GF-D8 (cell line): ENCODE measurements around the gene PRSS16.
"Not testable (repeated sequence)": the region's sequence is repeated elsewhere in the genome, so short reads cannot be mapped to it uniquely, and the experiment has no call there.

Source experiments
- DNase-seq: peaks from one replicate; lab custom pipeline; 2025; lab: John Stamatoyannopoulos, UW

The PRSS16 gene

GRCh38 chr6:27248783-27249182 is 1.3 kb downstream of the PRSS16 start:
- no peak for DNase-seq

GRCh38 chr6:27250277-27251111 is 3.0 kb downstream of the PRSS16 start:
- no peak for DNase-seq

DNA sequence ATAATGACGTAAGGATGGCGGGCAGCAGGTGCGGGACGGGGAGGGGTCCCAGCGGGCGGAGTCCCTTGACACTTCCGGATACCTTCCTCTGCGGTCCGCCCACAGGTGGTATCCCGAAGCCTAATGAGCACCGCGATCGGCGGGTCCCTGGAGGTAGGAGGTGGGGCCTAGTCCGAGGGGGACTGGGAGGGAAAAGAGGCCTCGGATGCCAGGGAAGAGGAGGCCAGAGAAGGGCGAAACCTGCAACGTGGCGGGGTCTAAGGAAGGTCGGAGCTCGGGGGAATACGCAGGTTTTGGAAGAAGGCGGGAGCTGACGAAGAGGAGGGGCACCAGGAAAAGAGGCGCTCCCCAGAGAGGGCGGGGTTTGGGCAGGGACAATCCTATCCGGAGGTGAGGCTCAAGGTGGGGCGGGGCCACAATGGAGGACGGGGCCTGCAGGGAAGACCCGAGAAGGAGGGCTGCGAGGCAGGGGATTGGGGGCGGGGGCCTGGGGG is 3.7 kb downstream of the PRSS16 start:
- no peak for DNase-seq

DNA sequence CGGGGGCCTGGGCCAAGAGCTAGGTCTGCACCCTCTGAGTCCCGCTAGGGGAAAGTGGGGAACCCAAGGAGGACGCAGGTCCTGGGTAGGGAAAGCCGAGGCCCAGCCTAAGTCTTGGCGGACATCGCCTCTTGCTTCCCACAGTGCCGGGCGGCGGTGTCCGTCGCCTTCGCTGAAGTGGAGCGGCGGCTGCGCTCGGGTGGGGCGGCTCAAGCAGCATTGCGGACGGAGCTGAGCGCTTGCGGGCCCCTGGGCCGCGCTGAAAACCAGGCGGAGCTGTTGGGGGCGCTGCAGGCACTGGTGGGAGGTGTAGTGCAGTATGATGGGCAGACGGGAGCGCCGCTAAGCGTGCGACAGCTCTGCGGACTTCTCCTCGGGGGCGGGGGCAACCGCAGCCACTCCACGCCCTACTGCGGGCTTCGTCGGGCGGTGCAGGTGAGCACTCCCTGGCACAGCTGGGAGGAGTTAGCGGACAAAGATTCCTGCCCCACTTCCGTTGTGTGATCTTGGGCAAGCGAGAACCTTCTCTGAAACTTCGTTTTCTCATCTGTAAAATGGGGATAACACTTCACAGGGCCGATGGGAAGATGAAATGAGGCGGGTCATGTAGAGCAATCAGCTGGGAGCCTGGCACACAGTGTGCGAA is 4.2 kb downstream of the PRSS16 start:
- DNase-seq = no peak

- no peak for DNase-seq
Observed at GRCh38 chr6:27254566-27254965, 7.1 kb downstream of the PRSS16 start.

DNA sequence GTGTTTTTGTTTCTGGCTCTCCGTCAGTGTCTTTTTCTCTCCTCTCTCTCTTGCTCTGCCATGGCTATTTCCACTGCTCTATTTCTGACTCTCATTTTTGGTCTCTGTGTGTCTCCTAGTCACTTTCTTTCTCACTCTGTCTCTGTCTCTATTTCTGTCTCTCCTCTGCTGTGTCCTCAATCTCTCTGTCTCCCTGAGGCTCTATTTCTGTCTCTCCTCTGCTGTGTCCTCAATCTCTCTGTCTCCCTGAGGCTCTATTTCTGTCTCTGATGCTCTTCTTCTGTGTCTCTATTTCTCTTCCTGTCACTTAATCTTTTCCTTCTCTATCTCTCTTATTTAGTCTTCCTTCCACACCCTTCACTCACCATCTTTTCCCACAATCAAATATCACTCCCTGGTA is 8.4 kb downstream of the PRSS16 start:
- no peak for DNase-seq

DNA sequence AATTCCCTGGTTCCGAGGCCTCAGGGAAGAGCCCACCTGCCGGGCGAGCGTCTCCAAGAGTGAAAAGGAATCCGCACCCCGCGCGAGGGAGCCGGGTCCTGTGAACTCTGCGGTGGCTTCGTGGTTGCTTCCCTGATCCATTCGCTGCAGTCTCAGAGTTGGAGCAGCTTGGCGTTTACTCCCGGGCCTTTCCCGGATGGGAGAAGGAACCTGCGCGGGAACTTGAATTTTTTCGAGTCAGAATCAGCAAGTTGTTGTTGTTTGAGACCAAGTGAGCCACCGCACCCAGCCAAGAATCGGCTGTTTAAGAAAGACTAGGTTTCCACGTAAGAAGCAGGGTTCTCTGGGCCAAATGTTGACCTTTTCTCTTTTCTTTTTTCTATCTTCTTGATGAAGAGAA is 12.9 kb downstream of the PRSS16 start:
- DNase-seq = no peak

- no peak for DNase-seq
Observed at GRCh38 chr6:27260836-27261375, 13.4 kb downstream of the PRSS16 start.

GRCh38 chr6:27263886-27264285 is 16.4 kb downstream of the PRSS16 start:
- DNase-seq = no peak

- not testable (repeated sequence) for DNase-seq
Observed at GRCh38 chr6:27267003-27267402, 19.5 kb downstream of the PRSS16 start.

DNA sequence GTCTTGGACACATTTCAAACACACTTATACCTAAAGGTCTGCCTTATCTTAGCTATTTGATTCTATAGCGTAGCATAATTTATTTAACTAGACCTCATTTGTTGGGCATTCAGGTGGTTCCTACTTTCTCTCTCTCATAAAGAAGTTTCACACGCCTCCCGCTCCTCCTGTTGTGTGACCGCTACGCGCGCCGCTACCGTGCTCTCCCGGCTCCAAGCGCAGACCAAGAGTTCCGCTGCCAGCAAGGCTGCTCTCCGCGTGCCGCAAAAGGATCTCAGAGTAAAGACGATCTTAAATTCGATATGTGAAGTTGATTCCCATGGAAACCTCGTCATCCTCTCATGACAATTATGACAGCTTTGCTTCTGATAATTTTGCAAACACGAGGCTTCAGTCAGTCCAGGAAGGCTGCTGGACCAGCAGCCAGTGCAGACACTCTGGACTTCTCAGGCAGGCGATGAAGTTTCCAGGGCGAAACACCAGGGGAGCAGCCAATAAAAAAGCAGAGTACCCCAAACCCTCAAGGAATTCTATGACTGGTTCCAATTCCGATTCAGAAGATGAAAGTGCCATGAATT is 20.4 kb downstream of the PRSS16 start:
- DNase-seq = no peak

DNA sequence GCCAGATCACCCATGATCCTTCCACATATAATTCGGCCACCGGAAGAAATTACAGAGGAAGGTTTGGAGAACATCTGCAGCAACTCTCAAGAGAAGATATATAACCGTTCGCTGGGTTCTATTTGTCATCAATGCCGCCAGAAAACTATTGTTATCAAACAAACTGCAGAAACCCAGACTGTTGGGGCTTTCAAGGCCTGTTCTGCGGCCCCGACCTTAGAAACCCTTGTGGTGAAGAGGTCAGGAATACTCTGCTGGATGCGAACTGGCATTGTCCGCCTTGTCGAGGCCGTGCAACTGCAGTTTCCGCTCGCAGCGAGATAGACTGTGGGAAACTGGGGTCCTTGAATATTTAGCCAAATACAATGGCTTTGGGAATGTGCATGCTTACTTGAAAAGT is 21.3 kb downstream of the PRSS16 start:
- no peak for DNase-seq

- DNase-seq = no peak
Observed at GRCh38 chr6:27273783-27274182, 26.3 kb downstream of the PRSS16 start.

GRCh38 chr6:27275025-27275956 is 27.8 kb downstream of the PRSS16 start:
- DNase-seq = no peak

GRCh38 chr6:27279513-27280063 is 32.1 kb downstream of the PRSS16 start:
- DNase-seq = no peak

DNA sequence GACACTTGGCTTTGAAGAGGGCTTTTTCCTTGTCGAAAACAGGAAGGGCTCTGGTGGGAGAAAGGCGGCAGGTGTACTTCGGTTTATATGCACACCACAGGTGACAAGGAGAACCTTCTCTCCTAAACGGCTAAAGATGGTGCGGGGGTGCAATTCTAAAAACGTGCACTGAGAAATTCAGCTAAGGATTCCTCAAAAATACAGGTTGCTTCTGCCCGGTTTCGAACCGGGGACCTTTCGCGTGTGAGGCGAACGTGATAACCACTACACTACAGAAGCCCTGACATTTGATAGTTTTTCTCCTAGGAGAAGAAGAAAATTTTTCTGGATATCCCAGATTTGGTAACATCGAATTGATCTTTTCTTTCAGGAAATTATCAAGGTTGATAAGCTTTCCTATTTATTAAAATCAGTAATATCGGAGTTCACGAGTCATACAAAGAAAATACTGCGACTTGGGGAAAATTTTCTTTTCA is 32.6 kb downstream of the PRSS16 start:
- DNase-seq = no peak

DNA sequence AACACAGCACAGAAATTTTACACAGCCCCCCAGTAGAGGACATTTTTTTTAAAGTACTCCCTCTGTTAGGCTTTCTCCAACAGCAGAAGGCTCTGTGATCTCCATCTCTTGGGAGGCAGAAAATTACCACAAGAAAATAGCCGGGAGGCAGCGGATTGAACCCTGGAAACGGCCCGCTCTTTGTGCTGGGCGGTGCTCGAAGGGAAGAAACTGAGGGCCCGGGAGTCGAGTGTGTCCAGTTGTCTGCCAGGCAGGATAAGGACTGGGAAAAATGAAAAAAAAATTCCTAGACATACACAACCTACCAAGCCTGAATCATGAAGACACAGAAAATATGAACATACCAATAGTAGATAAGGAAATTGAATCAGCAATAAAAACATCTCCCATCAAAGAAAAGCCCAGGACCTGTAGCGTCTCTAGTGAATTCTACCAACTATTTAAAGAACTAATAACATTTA is 33.1 kb downstream of the PRSS16 start:
- no peak for DNase-seq

- no peak for DNase-seq
Observed at GRCh38 chr6:27281105-27281539, 33.6 kb downstream of the PRSS16 start.

- no peak for DNase-seq
Observed at GRCh38 chr6:27281569-27281968, 34.1 kb downstream of the PRSS16 start.

DNA sequence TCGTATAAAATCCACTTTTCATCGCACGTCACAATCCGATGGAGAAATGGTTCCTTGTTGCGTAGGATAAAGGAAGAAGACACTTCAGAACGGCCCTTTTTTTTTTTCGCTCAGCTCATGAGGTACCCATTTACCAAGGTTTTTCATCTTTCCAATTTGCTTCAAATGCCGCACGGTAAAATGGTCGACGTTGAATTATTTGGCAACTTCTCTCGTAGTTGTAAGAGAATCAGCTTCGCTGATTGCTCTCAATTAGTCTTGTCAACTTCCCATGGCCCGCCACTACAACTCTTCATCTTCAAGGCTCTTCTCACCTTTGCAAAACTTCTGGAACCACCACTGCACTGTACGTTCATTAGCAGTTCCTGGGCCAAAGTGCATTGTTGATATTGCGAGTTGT is 35.8 kb downstream of the PRSS16 start:
- DNase-seq = no peak

DNA sequence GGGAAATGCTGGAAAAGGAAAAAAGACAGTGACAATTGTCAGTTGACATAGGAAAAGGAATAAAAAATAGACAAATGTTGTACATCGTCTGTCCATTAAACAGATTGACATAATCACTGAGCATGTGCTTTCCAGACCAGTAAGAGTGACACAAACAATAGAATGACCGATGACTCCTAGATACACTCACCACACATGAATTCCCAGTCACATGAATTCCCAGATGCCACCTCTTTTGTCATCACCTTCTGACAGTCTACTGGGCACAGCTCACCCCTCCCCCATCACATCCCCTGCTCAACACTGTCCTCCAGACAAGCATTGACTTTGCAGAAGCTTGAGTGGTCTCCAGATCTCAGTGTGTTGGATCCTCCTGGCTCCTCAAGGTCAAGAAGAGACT is 38.6 kb downstream of the PRSS16 start:
- no peak for DNase-seq
